ENCODE data around the gene PTPRM. TPM values are rescaled to one million over a fixed set of nuclear protein-coding genes. Genes with fewer than 3 reads are reported as not detected.

PTPRM gene
- total RNA-seq, 1 donor from 2014 or later, result 13.9 TPM

DNA sequence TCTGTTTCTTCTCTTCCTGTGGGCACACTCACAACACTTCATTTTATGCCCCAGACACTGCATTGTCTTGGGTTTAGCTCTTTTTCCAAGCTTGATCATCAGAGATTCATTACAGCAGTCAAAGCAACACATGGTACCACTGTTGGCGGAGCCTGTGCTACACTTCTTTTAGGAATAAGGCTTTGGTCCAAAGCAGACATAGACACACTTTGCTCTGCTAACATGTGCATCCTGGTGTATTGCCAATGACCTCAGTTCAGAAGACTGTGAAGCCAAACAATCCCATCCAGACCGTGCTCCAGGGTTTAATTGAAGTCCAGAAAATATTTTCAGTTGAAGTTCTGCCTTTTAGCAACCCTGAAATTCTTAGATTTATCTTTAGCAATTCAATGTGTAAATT lies 687.5 kb downstream of the PTPRM start:
- no peak overlapping the region for H3K27ac Mint-ChIP-seq
- Histone ChIP-seq H3K4me1 (peaks cover 6% of the 10 kb centered on the region), H3K4me3 (no peak overlapping the region), H4K20me1 (ENCODE audit: low read depth) (no peaks in the 10 kb centered on the region), H3K79me2 (ENCODE audit: low read depth) (no peaks in the 10 kb centered on the region), H3K27me3 (no peaks in the 10 kb centered on the region), H3K4me2 (no peak overlapping the region), H3K36me3 (no peaks in the 10 kb centered on the region), H3K27ac (no peak overlapping the region), H3F3A (ENCODE audit: low read depth) (no peaks in the 10 kb centered on the region), H2AFZ (replicated peaks) (no peak overlapping the region), H3K9ac (no peak overlapping the region), H3K9me3 (ENCODE audit: low read depth) (no peaks in the 10 kb centered on the region)
- no peaks in the 10 kb centered on the region for H3K9me3 Mint-ChIP-seq
- peaks cover 7% of the 10 kb centered on the region for H3K27me3 Mint-ChIP-seq (ENCODE audit: insufficient read depth, low read depth)
- DNase-seq (ENCODE audit: low spot score), result no peak
- H3K36me3 Mint-ChIP-seq, result peaks cover 5% of the 10 kb centered on the region
- H3K4me3 Mint-ChIP-seq, result no peak overlapping the region
- H3K4me1 Mint-ChIP-seq, result peaks cover 12% of the 10 kb centered on the region
- TF ChIP-seq EZH2phosphoT487 (IDR thresholded peaks at IDR 0.05) (no peak), EZH2 (IDR thresholded peaks at IDR 0.05) (no peak)
- TF ChIP-seq, protein P1, sequence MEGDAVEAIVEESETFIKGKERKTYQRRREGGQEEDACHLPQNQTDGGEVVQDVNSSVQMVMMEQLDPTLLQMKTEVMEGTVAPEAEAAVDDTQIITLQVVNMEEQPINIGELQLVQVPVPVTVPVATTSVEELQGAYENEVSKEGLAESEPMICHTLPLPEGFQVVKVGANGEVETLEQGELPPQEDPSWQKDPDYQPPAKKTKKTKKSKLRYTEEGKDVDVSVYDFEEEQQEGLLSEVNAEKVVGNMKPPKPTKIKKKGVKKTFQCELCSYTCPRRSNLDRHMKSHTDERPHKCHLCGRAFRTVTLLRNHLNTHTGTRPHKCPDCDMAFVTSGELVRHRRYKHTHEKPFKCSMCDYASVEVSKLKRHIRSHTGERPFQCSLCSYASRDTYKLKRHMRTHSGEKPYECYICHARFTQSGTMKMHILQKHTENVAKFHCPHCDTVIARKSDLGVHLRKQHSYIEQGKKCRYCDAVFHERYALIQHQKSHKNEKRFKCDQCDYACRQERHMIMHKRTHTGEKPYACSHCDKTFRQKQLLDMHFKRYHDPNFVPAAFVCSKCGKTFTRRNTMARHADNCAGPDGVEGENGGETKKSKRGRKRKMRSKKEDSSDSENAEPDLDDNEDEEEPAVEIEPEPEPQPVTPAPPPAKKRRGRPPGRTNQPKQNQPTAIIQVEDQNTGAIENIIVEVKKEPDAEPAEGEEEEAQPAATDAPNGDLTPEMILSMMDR (IDR thresholded peaks at IDR 0.05), result no peak

DNA sequence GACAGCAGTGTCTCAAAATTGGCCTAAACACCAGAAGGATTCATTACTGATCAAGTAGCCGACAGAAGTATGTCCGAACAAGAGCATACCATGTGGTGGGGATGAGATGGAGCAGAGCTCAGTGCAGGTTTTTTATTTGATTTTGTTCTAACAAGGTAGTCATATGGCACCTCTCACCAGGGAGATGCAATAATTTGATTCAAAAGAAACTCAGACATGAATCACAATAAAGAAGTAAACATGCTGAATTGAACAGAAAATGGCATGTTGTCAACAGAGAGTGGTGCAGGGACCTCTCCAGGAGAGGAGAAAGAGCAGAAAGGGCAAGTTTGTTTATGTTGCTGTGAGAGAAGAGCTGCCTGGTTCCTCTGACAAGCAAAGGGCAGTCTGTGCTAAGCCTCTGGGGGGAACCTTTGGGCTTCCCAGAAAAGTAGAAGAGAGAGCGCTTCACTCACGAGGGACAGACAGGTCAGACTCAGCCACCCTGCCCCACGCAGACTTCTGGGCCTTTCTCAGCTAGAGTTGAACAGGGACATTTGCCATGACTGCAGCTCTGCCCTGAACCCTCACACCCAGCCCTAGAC lies 690.8 kb downstream of the PTPRM start:
- Histone ChIP-seq H3F3A (ENCODE audit: low read depth) (no peaks in the 10 kb centered on the region), H4K20me1 (ENCODE audit: low read depth) (no peaks in the 10 kb centered on the region), H2AFZ (replicated peaks) (no peak overlapping the region), H3K4me2 (no peak overlapping the region), H3K4me3 (no peak overlapping the region), H3K79me2 (ENCODE audit: low read depth) (no peaks in the 10 kb centered on the region), H3K9me3 (ENCODE audit: low read depth) (no peaks in the 10 kb centered on the region), H3K27me3 (no peaks in the 10 kb centered on the region), H3K27ac (no peak overlapping the region), H3K9ac (no peak overlapping the region), H3K36me3 (no peaks in the 10 kb centered on the region), H3K4me1 (peaks cover 9% of the 10 kb centered on the region)
- no peak overlapping the region for H3K4me3 Mint-ChIP-seq
- H3K27me3 Mint-ChIP-seq (ENCODE audit: insufficient read depth, low read depth), result peaks cover 3% of the 10 kb centered on the region
- no peaks in the 10 kb centered on the region for H3K9me3 Mint-ChIP-seq
- no peak for DNase-seq (ENCODE audit: low spot score)
- TF ChIP-seq EZH2 (IDR thresholded peaks at IDR 0.05) (no peak), EZH2phosphoT487 (IDR thresholded peaks at IDR 0.05) (no peak)
- TF ChIP-seq, protein P1 (IDR thresholded peaks at IDR 0.05), result no peak
- H3K4me1 Mint-ChIP-seq, result peaks cover 31% of the 10 kb centered on the region
- H3K36me3 Mint-ChIP-seq, result peaks cover 5% of the 10 kb centered on the region
- no peak overlapping the region for H3K27ac Mint-ChIP-seq

DNA sequence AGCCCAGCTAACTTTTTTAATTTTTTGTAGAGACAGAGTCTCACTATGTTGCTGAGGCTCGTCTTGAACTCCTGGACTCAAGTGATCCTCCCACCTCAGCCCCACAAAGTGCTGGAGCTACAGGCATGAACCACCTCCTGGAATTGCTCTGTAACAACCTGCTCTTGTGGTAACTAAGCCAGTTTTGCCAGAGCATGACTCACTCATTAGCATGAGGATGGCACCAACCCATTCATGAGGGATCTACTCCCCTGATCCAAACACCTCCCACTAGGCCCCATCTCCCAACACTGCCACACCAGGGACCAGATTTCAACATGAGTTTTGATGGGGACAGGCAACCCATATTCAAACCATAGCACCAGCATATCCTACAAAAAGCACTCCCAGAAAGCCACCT lies 693.2 kb downstream of the PTPRM start:
- no peaks in the 10 kb centered on the region for H3K27me3 ChIP-seq
- no peak overlapping the region for H3K9ac ChIP-seq
- H3K4me3 ChIP-seq, result no peak overlapping the region
- Mint-ChIP-seq H3K4me3 (peak overlapping the region; percentile 27), H3K4me1 (peaks cover 30% of the 10 kb centered on the region), H3K9me3 (no peaks in the 10 kb centered on the region), H3K27ac (no peak overlapping the region), H3K27me3 (ENCODE audit: insufficient read depth, low read depth) (peaks cover 3% of the 10 kb centered on the region), H3K36me3 (peaks cover 6% of the 10 kb centered on the region)
- no peaks in the 10 kb centered on the region for H3F3A ChIP-seq (ENCODE audit: low read depth)
- H3K79me2 ChIP-seq (ENCODE audit: low read depth), result no peaks in the 10 kb centered on the region
- no peak overlapping the region for H3K4me2 ChIP-seq
- TF ChIP-seq, protein P1 (IDR thresholded peaks at IDR 0.05), result no peak
- no peak for TF ChIP-seq EZH2phosphoT487 (IDR thresholded peaks at IDR 0.05)
- TF ChIP-seq EZH2 (IDR thresholded peaks at IDR 0.05), result no peak
- H4K20me1 ChIP-seq (ENCODE audit: low read depth), result no peaks in the 10 kb centered on the region
- H3K9me3 ChIP-seq (ENCODE audit: low read depth), result no peaks in the 10 kb centered on the region
- peaks cover 9% of the 10 kb centered on the region for H3K4me1 ChIP-seq
- no peak for DNase-seq (ENCODE audit: low spot score)
- no peak overlapping the region for H2AFZ ChIP-seq (replicated peaks)
- H3K36me3 ChIP-seq, result no peaks in the 10 kb centered on the region
- no peak overlapping the region for H3K27ac ChIP-seq

All from neural progenitor cell (in vitro differentiated cells).